T-cell (primary cell): ENCODE measurements around the gene TSPAN18. TPM values are rescaled to one million over a fixed set of nuclear protein-coding genes. Genes with fewer than 3 reads are reported as not detected.
A peak's percentile ranks its signal among the peaks of the same experiment; 100 is the strongest.

Source experiments
- ATAC-seq, 4 experiments: fragments of 200-7000 bp in 3 of 4; fragments of 150-1000 bp in 1 of 4; cut with Tn5 transposase; replicated peaks in 1 of 4; 1 replicate in 3 of 4; 2 replicates in 1 of 4; pipeline ENCODE4 v1.10.0; 2021; ENCODE audit warnings: moderate library complexity in 3 of 4, mild to moderate bottlenecking in 2 of 4, moderate number of reproducible peaks in 1 of 4
- CTCF ChIA-PET, 2 donors: fragments of 300-600 bp; sonication (Branson Sonifier 250); formaldehyde crosslinking; loops; one replicate each; lab custom pipeline; 2022; ENCODE audit warnings: antibody characterized with exemption in 2 of 2; lab: Charles Lee
- POLR2A ChIA-PET, 2 donors: fragments of 300-600 bp; sonication (Branson Sonifier 250); formaldehyde crosslinking; loops; one replicate each; lab custom pipeline; 2022; ENCODE audit warnings: antibody characterized with exemption in 2 of 2; lab: Charles Lee
- DNase-seq, 35 experiments: peaks; one replicate each; pipeline versions ENCODE4 v3.0.0 to v3.0.0-alpha.2; 2013 to 2023
- H3K27ac ChIP-seq: one replicate; pipeline ENCODE4 v1.5.1; 2013; ENCODE audit warnings: low read length
- H3K27me3 ChIP-seq, 2 experiments: replicated peaks in 1 of 2; 1 replicate in 1 of 2; 2 replicates in 1 of 2; pipeline versions ENCODE4 v1.6.1 to v1.7.0; 2013; ENCODE audit warnings: low read length in 1 of 2, mixed read lengths in 1 of 2; ENCODE audit not compliant: control insufficient read depth in 2 of 2, insufficient read depth in 2 of 2; ENCODE audit errors: extremely low read depth in 1 of 2
- H3K36me3 ChIP-seq, 2 donors: 1 replicate in 1 of 2; 2 replicates in 1 of 2; pipeline versions ENCODE4 v1.6.1 to v1.7.0; 2013; ENCODE audit warnings: low read length in 1 of 2; ENCODE audit not compliant: control insufficient read depth in 2 of 2, insufficient read depth in 1 of 2; ENCODE audit errors: extremely low read depth in 1 of 2
- H3K4me1 ChIP-seq, 2 experiments: 1 replicate in 1 of 2; 2 replicates in 1 of 2; pipeline versions ENCODE4 v1.6.1 to v1.7.0; 2013; ENCODE audit warnings: low read length in 2 of 2, mixed read lengths in 1 of 2; ENCODE audit not compliant: insufficient read depth in 2 of 2, control insufficient read depth in 1 of 2; ENCODE audit errors: extremely low read depth in 1 of 2
- H3K4me3 ChIP-seq, 2 donors: 1 replicate in 1 of 2; 2 replicates in 1 of 2; pipeline versions ENCODE4 v1.5.1 to v1.7.0; 2013; ENCODE audit warnings: mild to moderate bottlenecking in 2 of 2, low read length in 1 of 2, moderate library complexity in 1 of 2; ENCODE audit not compliant: control insufficient read depth in 1 of 2; ENCODE audit errors: extremely low read depth in 1 of 2
- H3K9me3 ChIP-seq: 2 replicates; pipeline ENCODE4 v1.7.0; 2013
- H3K27ac Mint-ChIP-seq, 2 donors: one replicate each; pipeline ENCODE4 v1.8.0; 2020 to 2021; ENCODE audit warnings: mild to moderate bottlenecking in 2 of 2, mixed read lengths in 2 of 2
- H3K27me3 Mint-ChIP-seq, 2 donors: one replicate each; pipeline ENCODE4 v1.8.0; 2021 to 2022; ENCODE audit warnings: mixed read lengths in 2 of 2
- H3K36me3 Mint-ChIP-seq: one replicate; pipeline ENCODE4 v1.8.0; 2021; ENCODE audit warnings: mixed read lengths
- H3K4me1 Mint-ChIP-seq, 3 donors: one replicate each; pipeline ENCODE4 v1.8.0; 2020 to 2022; ENCODE audit warnings: mixed read lengths in 3 of 3, mild to moderate bottlenecking in 1 of 3
- H3K4me3 Mint-ChIP-seq, 3 donors: one replicate each; pipeline ENCODE4 v1.8.0; 2020 to 2022; ENCODE audit warnings: mild to moderate bottlenecking in 3 of 3, mixed read lengths in 3 of 3, moderate library complexity in 3 of 3
- H3K9me3 Mint-ChIP-seq, 3 donors: one replicate each; pipeline ENCODE4 v1.8.0; 2020 to 2022; ENCODE audit warnings: mixed read lengths in 3 of 3
- WGBS: methylation state at CpG from one replicate; pipeline ENCODE4 v1.1.5; 2013; ENCODE audit warnings: missing lambda C conversion rate; ENCODE audit not compliant: insufficient coverage; 5-methylcytosine and 5-hydroxymethylcytosine counted together
- total RNA-seq, 35 experiments: library from RNA in 6 of 35; stranded (reverse) in 6 of 35; fragments of 120-200 nt in 1 of 35; gene quantifications; one replicate each; pipeline versions ENCODE4 v1.2.1 to v1.2.4 and lab custom pipeline; 2013 to 2026

TSPAN18 gene
- total RNA-seq, 5 donors from 2014 or later (not counting 1 experiment from before 2014, with no cell fraction given) = 18.4 to 59.1 (median 25.7) TPM

DNA sequence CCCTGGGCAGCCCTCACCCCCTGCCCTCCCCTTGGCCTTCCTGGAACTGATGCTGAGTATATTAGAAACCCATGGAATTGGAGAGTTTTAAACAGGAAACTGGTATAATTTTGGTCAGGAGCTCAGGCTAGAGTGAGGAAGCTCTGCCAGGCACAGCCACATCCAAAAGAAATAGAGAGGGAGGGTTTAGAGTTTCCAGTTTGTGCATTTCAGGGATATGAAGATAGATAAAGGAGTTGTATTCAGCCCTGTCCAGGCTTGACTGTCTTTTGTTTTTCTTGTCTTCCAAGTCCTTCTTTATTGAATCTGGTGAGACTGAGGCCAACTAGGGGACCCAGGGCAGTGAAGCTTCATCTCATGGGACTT is 71.8 kb downstream of the TSPAN18 start:
- peaks cover 0 to 14% of the 10 kb centered on the region in 2 experiments for H3K27me3 ChIP-seq
- peaks cover 0 to 17% (median 2%) of the 10 kb centered on the region in 3 donors for H3K4me1 Mint-ChIP-seq
- H3K36me3 ChIP-seq = no peaks in the 10 kb centered on the region
- no peaks in the 10 kb centered on the region for H3K9me3 Mint-ChIP-seq
- no peak overlapping the region for H3K27ac ChIP-seq
- no peak overlapping the region for H3K4me3 Mint-ChIP-seq
- no peaks in the 10 kb centered on the region for H3K27me3 Mint-ChIP-seq
- H3K36me3 Mint-ChIP-seq = peaks cover 21% of the 10 kb centered on the region
- H3K9me3 ChIP-seq = no peaks in the 10 kb centered on the region
- no peak overlapping the region for H3K27ac Mint-ChIP-seq
- H3K4me1 ChIP-seq = no peaks in the 10 kb centered on the region
- ATAC-seq (no peak), DNase-seq (no peak)
- POLR2A ChIA-PET = no interaction called here
- CTCF ChIA-PET = interaction anchor here in 1 of 2 donors (0.5 kb wide), 1 partner anchor 152 kb away, joined by 3 read pairs; no protein-coding TSS in a partner anchor
- H3K4me3 ChIP-seq = no peak overlapping the region

DNA sequence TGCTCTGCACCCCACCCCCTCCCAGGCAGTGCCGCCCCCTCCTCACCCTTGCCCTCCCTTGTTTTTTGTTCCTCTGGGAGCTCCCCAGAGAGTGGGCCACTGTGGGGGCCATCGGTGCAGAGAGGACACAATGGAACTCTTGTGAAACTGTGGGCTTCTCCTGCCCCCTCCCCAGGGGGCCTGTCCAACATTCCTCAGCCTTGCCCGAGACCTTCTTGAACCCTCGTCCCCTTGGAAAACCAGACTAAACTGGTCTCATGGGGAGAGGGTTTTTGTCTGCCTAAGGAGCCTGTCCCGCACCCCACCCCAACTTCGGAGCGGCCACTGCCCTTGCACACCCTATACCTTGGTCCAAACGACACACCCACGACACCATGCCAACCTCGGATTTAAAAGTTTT is 72.2 kb downstream of the TSPAN18 start:
- no peaks in the 10 kb centered on the region for H3K27me3 Mint-ChIP-seq
- no peaks in the 10 kb centered on the region for H3K36me3 ChIP-seq
- no peak overlapping the region for H3K27ac ChIP-seq
- WGBS = 84% methylated on average over 3 of the region's 10 CpGs
- no peaks in the 10 kb centered on the region for H3K9me3 Mint-ChIP-seq
- DNase-seq = no peak
- no peak overlapping the region for H3K27ac Mint-ChIP-seq
- no peak overlapping the region for H3K4me3 ChIP-seq
- H3K27me3 ChIP-seq = peaks cover 0 to 14% of the 10 kb centered on the region in 2 experiments
- ChIA-PET CTCF (interaction anchor here in 1 of 2 donors (0.5 kb wide), 1 partner anchor 153 kb away, joined by 3 read pairs; no protein-coding TSS in a partner anchor), POLR2A (no interaction called here)
- peaks cover 0 to 18% (median 2%) of the 10 kb centered on the region in 3 donors for H3K4me1 Mint-ChIP-seq
- no peaks in the 10 kb centered on the region for H3K9me3 ChIP-seq
- no peak overlapping the region for H3K4me3 Mint-ChIP-seq
- no peak for ATAC-seq
- H3K4me1 ChIP-seq = no peaks in the 10 kb centered on the region
- H3K36me3 Mint-ChIP-seq = peaks cover 22% of the 10 kb centered on the region

DNA sequence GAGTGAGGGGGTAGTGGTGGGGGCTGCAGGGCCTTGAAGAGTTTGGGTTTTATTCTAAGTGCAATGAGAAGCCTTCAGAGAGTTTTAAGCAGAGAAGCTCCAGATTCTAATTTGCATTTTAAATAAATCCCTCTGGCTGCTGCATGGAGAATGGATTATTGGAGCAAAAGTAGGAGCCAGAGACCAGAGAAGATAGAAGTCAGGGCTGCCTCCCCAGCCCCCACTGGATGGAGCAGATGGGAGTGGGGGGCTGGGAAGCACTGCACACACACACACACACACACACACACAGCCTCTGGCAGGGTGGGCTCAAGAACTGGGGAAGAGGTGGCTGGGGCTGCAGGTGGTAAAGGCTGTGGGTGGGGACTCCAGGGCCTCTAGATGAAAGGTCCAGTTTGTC is 75.6 kb downstream of the TSPAN18 start:
- POLR2A ChIA-PET = no interaction called here
- DNase-seq = no peak
- no peaks in the 10 kb centered on the region for H3K9me3 ChIP-seq
- Mint-ChIP-seq H3K36me3 (peaks cover 9% of the 10 kb centered on the region), H3K27me3 (no peaks in the 10 kb centered on the region), H3K27ac (no peak overlapping the region), H3K9me3 (no peaks in the 10 kb centered on the region), H3K4me1 (peaks cover 0 to 18% (median 2%) of the 10 kb centered on the region in 3 donors), H3K4me3 (no peak overlapping the region)
- peaks cover 0 to 12% of the 10 kb centered on the region in 2 experiments for H3K27me3 ChIP-seq
- H3K36me3 ChIP-seq = no peaks in the 10 kb centered on the region
- no peak overlapping the region for H3K4me3 ChIP-seq
- no peak for ATAC-seq
- H3K4me1 ChIP-seq = no peaks in the 10 kb centered on the region
- no peak overlapping the region for H3K27ac ChIP-seq
- CTCF ChIA-PET = no interaction called here

DNA sequence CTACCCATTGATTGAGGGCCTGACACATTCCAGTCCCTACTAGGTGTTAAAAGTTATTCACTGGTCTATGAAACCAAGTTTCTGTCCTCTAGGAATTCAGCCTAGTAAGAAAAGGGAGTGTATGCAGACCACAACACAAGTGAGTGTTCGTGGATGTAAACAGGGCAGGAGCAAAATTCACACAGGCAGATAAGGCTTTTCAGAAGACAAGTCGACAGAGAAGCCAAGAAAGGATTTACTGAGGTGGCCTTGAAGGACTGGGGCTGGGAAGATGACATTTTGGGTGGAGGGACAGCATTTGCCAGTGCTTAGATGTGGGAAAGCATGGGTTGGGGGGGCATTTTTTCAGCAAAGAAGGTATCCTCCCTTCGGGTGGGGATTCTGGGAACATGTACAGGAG is 76.2 kb downstream of the TSPAN18 start:
- Histone ChIP-seq H3K36me3 (no peaks in the 10 kb centered on the region), H3K27me3 (peaks cover 0 to 12% of the 10 kb centered on the region in 2 experiments), H3K4me3 (no peak overlapping the region), H3K4me1 (no peaks in the 10 kb centered on the region), H3K9me3 (no peaks in the 10 kb centered on the region), H3K27ac (no peak overlapping the region)
- ChIA-PET CTCF (no interaction called here), POLR2A (no interaction called here)
- Mint-ChIP-seq H3K4me1 (peaks cover 0 to 18% (median 2%) of the 10 kb centered on the region in 3 donors), H3K27ac (no peak overlapping the region), H3K4me3 (no peak overlapping the region), H3K9me3 (no peaks in the 10 kb centered on the region), H3K27me3 (no peaks in the 10 kb centered on the region), H3K36me3 (peaks cover 8% of the 10 kb centered on the region)
- ATAC-seq (no peak), DNase-seq (no peak)
- WGBS = 67% methylated on average over 3 of the region's 3 CpGs

DNA sequence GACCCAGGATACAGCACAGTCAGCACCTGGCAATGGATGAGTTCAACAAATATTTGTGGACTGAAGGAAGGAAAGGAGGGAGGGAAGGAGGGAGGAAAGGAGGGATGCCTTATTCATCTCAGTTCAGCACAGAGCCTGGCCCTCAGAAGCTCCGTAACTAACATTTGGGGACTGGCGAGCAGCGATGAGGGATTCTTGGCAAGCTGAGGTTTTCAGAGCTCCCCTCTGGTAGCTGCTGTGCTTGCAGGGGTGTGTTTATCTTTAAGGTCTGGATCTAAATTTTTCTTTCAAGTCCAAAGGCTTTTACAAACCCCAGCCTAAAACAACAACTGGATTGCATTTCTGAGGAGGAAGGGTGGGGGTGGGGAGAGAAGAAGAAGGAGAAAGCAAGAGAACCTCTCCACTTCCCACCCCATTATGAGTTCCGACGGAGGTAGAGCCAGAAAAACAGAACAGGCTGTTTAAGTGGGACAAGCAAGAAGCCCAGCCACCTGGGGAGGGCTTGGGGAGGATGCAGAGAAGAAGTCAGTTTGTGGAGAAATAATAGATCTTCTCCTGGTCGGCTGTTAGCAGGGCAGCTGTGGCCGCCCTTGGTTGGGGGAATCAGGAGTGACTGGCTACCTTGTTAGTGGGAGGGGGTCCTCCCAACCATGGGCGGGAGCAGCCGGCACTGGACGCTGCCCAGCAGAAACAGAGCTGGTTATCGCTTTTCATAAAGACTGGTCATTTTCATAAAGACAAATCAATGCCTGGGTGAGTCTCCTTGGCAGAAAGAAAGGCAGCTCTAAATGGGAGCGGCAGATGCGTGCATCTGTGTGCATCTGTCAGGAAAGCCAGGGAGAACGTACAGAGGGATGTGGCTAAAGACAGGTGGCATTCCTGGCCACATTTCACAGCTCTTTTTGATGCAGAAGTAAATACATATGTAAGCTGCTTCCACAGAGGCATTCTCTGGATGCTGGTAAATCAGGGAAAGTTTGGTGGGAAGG is 78.0 kb downstream of the TSPAN18 start:
- peaks cover 0 to 12% of the 10 kb centered on the region in 2 experiments for H3K27me3 ChIP-seq
- H3K4me3 ChIP-seq = no peak overlapping the region
- H3K9me3 ChIP-seq = no peaks in the 10 kb centered on the region
- Mint-ChIP-seq H3K4me3 (no peak overlapping the region), H3K27ac (no peak overlapping the region), H3K36me3 (peaks cover 24% of the 10 kb centered on the region), H3K9me3 (no peaks in the 10 kb centered on the region), H3K4me1 (peaks cover 0 to 24% (median 2%) of the 10 kb centered on the region in 3 donors), H3K27me3 (no peaks in the 10 kb centered on the region)
- CTCF ChIA-PET = interaction anchor here in 1 of 2 donors (0.7 kb wide), 1 partner anchor 482 kb away, joined by 4 read pairs; no protein-coding TSS in a partner anchor
- no peaks in the 10 kb centered on the region for H3K4me1 ChIP-seq
- ATAC-seq (no peak), DNase-seq (no peak)
- H3K36me3 ChIP-seq = no peaks in the 10 kb centered on the region
- WGBS = 90% methylated on average over 9 of the region's 14 CpGs
- POLR2A ChIA-PET = no interaction called here
- H3K27ac ChIP-seq = no peak overlapping the region

DNA sequence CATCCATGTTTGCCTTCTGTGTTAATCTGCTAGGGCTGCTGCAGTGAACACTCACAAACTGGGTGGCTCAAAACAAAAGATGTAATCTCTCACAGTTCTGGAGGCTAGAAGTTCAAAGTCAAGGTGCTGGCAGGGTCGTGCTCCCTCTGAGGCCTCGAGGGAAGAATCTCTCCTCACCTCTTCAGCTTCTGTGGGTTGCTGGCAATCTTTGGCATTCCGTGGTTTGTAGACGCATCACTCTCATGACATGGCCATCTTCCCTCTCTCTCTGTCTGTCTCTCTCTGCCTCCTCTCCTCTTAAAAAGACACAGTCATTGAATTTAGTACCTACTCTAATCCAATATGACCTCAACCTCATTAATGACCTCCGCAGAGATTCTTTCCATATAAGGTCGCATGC is 78.8 kb downstream of the TSPAN18 start:
- H3K4me1 Mint-ChIP-seq = peaks cover 0 to 27% (median 2%) of the 10 kb centered on the region in 3 donors
- no peaks in the 10 kb centered on the region for H3K9me3 ChIP-seq
- H3K36me3 ChIP-seq = no peaks in the 10 kb centered on the region
- peaks cover 24% of the 10 kb centered on the region for H3K36me3 Mint-ChIP-seq
- CTCF ChIA-PET = no interaction called here
- H3K4me1 ChIP-seq = no peaks in the 10 kb centered on the region
- ATAC-seq (no peak), DNase-seq (no peak)
- peak overlapping the region in 1 of 2 donors; percentile 45 for H3K27ac Mint-ChIP-seq
- no peak overlapping the region for H3K4me3 ChIP-seq
- POLR2A ChIA-PET = no interaction called here
- peaks cover 0 to 7% of the 10 kb centered on the region in 2 experiments for H3K27me3 ChIP-seq
- WGBS = 68% methylated on average over 4 of the region's 6 CpGs
- no peaks in the 10 kb centered on the region for H3K9me3 Mint-ChIP-seq
- H3K4me3 Mint-ChIP-seq = no peak overlapping the region
- H3K27me3 Mint-ChIP-seq = no peaks in the 10 kb centered on the region
- no peak overlapping the region for H3K27ac ChIP-seq
